Pancreas (tissue), 10 donors: ENCODE measurements around the gene TCEAL5. TPM values are rescaled to one million over a fixed set of nuclear protein-coding genes. Genes with fewer than 3 reads are reported as not detected.
"Not testable (repeated sequence)": the region's sequence is repeated elsewhere in the genome, so short reads cannot be mapped to it uniquely, and the experiment has no call there.

Experiments used
- ATAC-seq, 4 donors: fragments of 200-7000 bp; cut with Tn5 transposase; one replicate each; pipeline versions ENCODE4 v1.8.0 to v1.9.1; 2020; ENCODE audit warnings: mild to moderate bottlenecking in 4 of 4, moderate library complexity in 4 of 4
- DNase-seq, 6 donors: peaks; one replicate each; pipeline ENCODE4 v3.0.0-alpha.2; 2020
- FAIRE-seq: peaks from 2 replicates; lab custom pipeline; 2012; peaks lifted over from hg19 to GRCh38; lab: Jason Lieb, UNC
- H3K27ac ChIP-seq, 4 donors: fragments of 200-600 bp; sonication (generic); 1 replicate in 3 of 4; 2 replicates in 1 of 4; pipeline versions ENCODE4 v1.5.0 to v1.8.0; 2020
- H3K27me3 ChIP-seq, 4 donors: fragments of 200-600 bp; one replicate each; pipeline ENCODE4 v1.8.0; 2021
- H3K36me3 ChIP-seq, 3 donors: fragments of 200-600 bp; sonication (generic) in 1 of 3; one replicate each; pipeline versions ENCODE4 v1.5.0 to v1.8.0; 2020 to 2021
- H3K4me1 ChIP-seq, 3 donors: fragments of 200-600 bp; one replicate each; pipeline ENCODE4 v1.8.0; 2021
- H3K4me3 ChIP-seq, 4 donors: fragments of 200-600 bp; sonication (generic) in 2 of 4; one replicate each; pipeline versions ENCODE4 v1.5.0 to v1.8.0; 2020 to 2021
- H3K9me3 ChIP-seq, 4 donors: fragments of 200-600 bp; one replicate each; pipeline ENCODE4 v1.8.0; 2021
- CTCF ChIP-seq, 4 donors: fragments of 200-600 bp; sonication (generic) in 3 of 4; IDR thresholded peaks; one replicate each; pipeline versions ENCODE4 v1.5.0 to v1.8.0; 2021; ENCODE audit warnings: antibody characterized with exemption in 4 of 4
- WGBS, 2 donors: extraction: QIAGEN DNeasy Blood & Tissue Kit; methylation state at CpG; one replicate each; pipeline ENCODE4 v1.1.7; 2013; 5-methylcytosine and 5-hydroxymethylcytosine counted together
- intact Hi-C, 3 donors: fragments of 100-400 bp; cut with DNase I; formaldehyde crosslinking; loops; one replicate each; pipeline versions ENCODE4 v1.11.1 to v1.14.2; 2022
- polyA plus RNA-seq, 2 donors: library from polyadenylated mRNA; stranded (reverse); fragments of 200-250 nt; gene quantifications; one replicate each; pipeline ENCODE4 v1.2.3, GENCODE V29; 2013
- total RNA-seq, 6 donors: library from RNA; stranded (reverse); fragmentation: NEBNext Ultra II Directional in 4 of 6; extraction: Animal tissue kit (Norgen Biotek cat#: 25700) in 4 of 6; gene quantifications; one replicate each; pipeline versions ENCODE4 v1.2.1 to v1.2.4, GENCODE V29; 2021 to 2023
- donor health status: healthy with polysubstance abuse.
- donor health status: DM: no; HTN: no; CAD: no; lungs with moderate emphysema.
- donor health status: DM: no; HTN: no; CAD: no.
- donor health status: control.
- donor health status: control.
- donor health status: Bipolar disorder and iron deficiency.
- donor health status: DM: yes; HTN: yes; CAD: no.
- donor health status: DM: no; HTN: no; CAD: no.
- donor health status: DM: no; HTN: no; CAD: no.
- donor health status: DM: yes; HTN: yes; CAD: no.

Gene TCEAL5
- under 1 TPM in 4 of 6 donors, not detected in 2; 0.16 to 0.47 (median 0.31) TPM for total RNA-seq
- polyA plus RNA-seq: 1 to 10 TPM; 1.1 to 5.7 TPM

GRCh38 chrX:103276581-103277002 lies at the start of gene TCEAL5:
TCEAL5 (minus strand) TSS chrX:103276750; CDS start chrX:103274563, 2,187 bp downstream.
- Histone ChIP-seq H3K9me3 (no peaks in the 10 kb centered on the region), H3K27me3 (peaks cover 3 to 9% (median 7%) of the 10 kb centered on the region in 4 donors), H3K36me3 (no peaks in the 10 kb centered on the region), H3K4me1 (no peaks in the 10 kb centered on the region), H3K4me3 (no peak within 1 kb of the TSS), H3K27ac (no peak within 1 kb of the TSS)
- WGBS, 2 donors: 7 to 17% methylated on average over 17 of the region's 17 CpGs
- ATAC-seq: peak in 2 of 4 donors; percentile 34
- peak in 1 of 6 donors; percentile 20 for DNase-seq
- intact Hi-C loops: no loop called here
- no peak for TF ChIP-seq CTCF (IDR thresholded peaks at IDR 0.05)
- no peak for FAIRE-seq

- DNase-seq (no peak), FAIRE-seq (peak; percentile 9), ATAC-seq (no peak)
- Histone ChIP-seq H3K4me3 (peak overlapping the region in 2 of 4 donors; percentile 47 to 62), H3K4me1 (no peaks in the 10 kb centered on the region), H3K9me3 (no peaks in the 10 kb centered on the region), H3K36me3 (no peaks in the 10 kb centered on the region), H3K27ac (no peak overlapping the region), H3K27me3 (peaks cover 0 to 13% (median 2%) of the 10 kb centered on the region in 4 donors)
- no peak for TF ChIP-seq CTCF (IDR thresholded peaks at IDR 0.05)
- intact Hi-C loops: no loop called here
- WGBS, 2 donors: 39 to 49% methylated on average over 3 of the region's 3 CpGs
These were observed 34.8 kb upstream of the TCEAL5 start for GRCh38 chrX:103311399-103311780.

- no peaks in the 10 kb centered on the region for H3K9me3 ChIP-seq
- no peaks in the 10 kb centered on the region for H3K4me1 ChIP-seq
- peak within 1 kb of the TSS; percentile 14 to 62 (median 44) for H3K4me3 ChIP-seq
- DNase-seq (peak; percentile 85 to 93 (median 87)), ATAC-seq (peak; percentile 100), FAIRE-seq (no peak)
- no peaks in the 10 kb centered on the region for H3K36me3 ChIP-seq
- no peak for TF ChIP-seq CTCF (IDR thresholded peaks at IDR 0.05)
- peak within 1 kb of the TSS in 1 of 4 donors; percentile 35 for H3K27ac ChIP-seq
- 1 to 28% methylated on average over 50 to 52 of the region's 52 CpGs for WGBS, 2 donors
- intact Hi-C loops: no loop called here
- H3K27me3 ChIP-seq: peaks cover 0 to 13% (median 2%) of the 10 kb centered on the region in 4 donors
These were observed 34.2 kb upstream of the TCEAL5 start, which contains the start of gene BEX2 for GRCh38 chrX:103310555-103311398. BEX2 (minus strand) TSS chrX:103310990; CDS start chrX:103309976, 1,014 bp downstream.

- no peaks in the 10 kb centered on the region for H3K4me1 ChIP-seq
- H3K4me3 ChIP-seq: peak overlapping the region; percentile 14 to 62 (median 44)
- H3K9me3 ChIP-seq: no peaks in the 10 kb centered on the region
- WGBS, 2 donors: 23 to 42% methylated on average over 31 to 32 of the region's 32 CpGs
- H3K36me3 ChIP-seq: no peaks in the 10 kb centered on the region
- ATAC-seq (peak; percentile 7 to 44 (median 17)), DNase-seq (peak in 3 of 6 donors; percentile 23 to 56 (median 51)), FAIRE-seq (no peak)
- no peak overlapping the region for H3K27ac ChIP-seq
- H3K27me3 ChIP-seq: peaks cover 0 to 13% (median 2%) of the 10 kb centered on the region in 4 donors
- intact Hi-C loops: no loop called here
- no peak for TF ChIP-seq CTCF (IDR thresholded peaks at IDR 0.05)
These were observed 33.5 kb upstream of the TCEAL5 start for GRCh38 chrX:103309860-103310554.

GRCh38 chrX:103305666-103306065 lies 29.1 kb upstream of the TCEAL5 start:
- H3K9me3 ChIP-seq, H3K27me3 ChIP-seq, H3K36me3 ChIP-seq, ATAC-seq, H3K4me1 ChIP-seq, FAIRE-seq, DNase-seq, H3K4me3 ChIP-seq, H3K27ac ChIP-seq, intact Hi-C loops: not testable (repeated sequence)
- 73 to 84% methylated on average over 4 of the region's 4 CpGs for WGBS, 2 donors
